Neural cell (in vitro differentiated cells): ENCODE data around the gene DCTN1.

Source experiments
- CTCF ChIP-seq: fragments of 450-650 bp; IDR thresholded peaks from 2 replicates; pipeline ENCODE4 v1.5.1; 2014; ENCODE audit warnings: antibody characterized with exemption, mild to moderate bottlenecking, moderate library complexity; ENCODE audit not compliant: poor library complexity, severe bottlenecking
- EP300 ChIP-seq: fragments of 450-650 bp; conservative IDR thresholded peaks from 2 replicates; pipeline ENCODE4 v1.6.1; 2014; ENCODE audit warnings: antibody characterized with exemption, mild to moderate bottlenecking, moderate library complexity; ENCODE audit not compliant: poor library complexity, severe bottlenecking
- EZH2 ChIP-seq: fragments of 200-600, 300-800 bp; shearing (Covaris generic), sonication (generic); IDR thresholded peaks from 2 replicates; pipeline ENCODE4 v1.6.1; 2014; ENCODE audit warnings: antibody characterized with exemption, low read length, borderline replicate concordance, mild to moderate bottlenecking; ENCODE audit not compliant: insufficient read depth, poor library complexity, severe bottlenecking
- MXI1 ChIP-seq: fragments of 450-650 bp; conservative IDR thresholded peaks from 2 replicates; pipeline ENCODE4 v1.6.1; 2014; ENCODE audit warnings: antibody characterized with exemption, mild to moderate bottlenecking; ENCODE audit not compliant: poor library complexity, severe bottlenecking
- POLR2AphosphoS5 ChIP-seq: IDR thresholded peaks from 2 replicates; pipeline ENCODE4 v1.6.1; 2012
- RAD21 ChIP-seq: fragments of 450-650 bp; conservative IDR thresholded peaks from 2 replicates; pipeline ENCODE4 v1.6.1; 2014; ENCODE audit warnings: antibody characterized with exemption, mild to moderate bottlenecking, moderate library complexity
- REST ChIP-seq: IDR thresholded peaks from 2 replicates; pipeline ENCODE4 v1.6.1; 2012; ENCODE audit warnings: borderline replicate concordance
- SMC3 ChIP-seq: fragments of 450-650 bp; conservative IDR thresholded peaks from 2 replicates; pipeline ENCODE4 v1.6.1; 2014; ENCODE audit warnings: antibody characterized with exemption, mild to moderate bottlenecking, moderate library complexity; ENCODE audit not compliant: poor library complexity
- TAF1 ChIP-seq: IDR thresholded peaks from 2 replicates; pipeline ENCODE4 v1.6.1; 2012; ENCODE audit warnings: low read depth

- TF ChIP-seq EZH2 (no peak), CTCF (no peak), REST (no peak), TAF1 (no peak), EP300 (no peak), POLR2AphosphoS5 (no peak), SMC3 (no peak), RAD21 (no peak), MXI1 (no peak)
These were observed 27.6 kb upstream of the DCTN1 start for GRCh38 chr2:74407682-74408081.
